Left forelimb (tissue), 1 donor: Measurements from ENCODE around the gene MTIF3.

Experiments
- DNase-seq: peaks from one replicate; pipeline ENCODE4 v3.0.0-alpha.2; 2018; ENCODE audit warnings: low spot score

Gene MTIF3

DNA sequence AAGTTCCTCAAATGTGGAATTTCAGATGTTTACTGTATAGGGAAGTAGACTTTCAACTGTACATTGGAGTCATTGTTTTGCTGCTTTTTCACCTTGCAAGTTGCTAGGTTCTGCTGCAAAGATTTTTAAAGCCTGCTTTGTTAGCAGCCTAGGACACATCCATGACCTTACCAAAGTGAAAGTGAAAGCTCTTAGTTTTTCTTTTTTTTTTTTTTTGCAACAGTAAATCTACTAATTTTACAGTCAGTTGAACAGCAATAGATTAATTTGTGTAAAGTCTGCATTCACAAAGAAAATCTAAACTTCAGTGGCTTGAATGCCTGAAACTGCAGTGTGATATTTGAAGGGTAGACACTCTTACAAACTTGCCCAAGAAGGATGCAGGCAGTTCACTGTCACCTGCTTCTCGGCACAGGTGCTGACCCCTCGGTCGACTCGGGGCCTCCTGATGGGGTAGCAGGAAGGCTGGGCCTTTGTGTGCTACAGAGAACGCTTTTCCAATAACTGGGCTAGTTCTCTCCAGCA, 5.0 kb upstream of the MTIF3 start:
- no peak for DNase-seq

DNA sequence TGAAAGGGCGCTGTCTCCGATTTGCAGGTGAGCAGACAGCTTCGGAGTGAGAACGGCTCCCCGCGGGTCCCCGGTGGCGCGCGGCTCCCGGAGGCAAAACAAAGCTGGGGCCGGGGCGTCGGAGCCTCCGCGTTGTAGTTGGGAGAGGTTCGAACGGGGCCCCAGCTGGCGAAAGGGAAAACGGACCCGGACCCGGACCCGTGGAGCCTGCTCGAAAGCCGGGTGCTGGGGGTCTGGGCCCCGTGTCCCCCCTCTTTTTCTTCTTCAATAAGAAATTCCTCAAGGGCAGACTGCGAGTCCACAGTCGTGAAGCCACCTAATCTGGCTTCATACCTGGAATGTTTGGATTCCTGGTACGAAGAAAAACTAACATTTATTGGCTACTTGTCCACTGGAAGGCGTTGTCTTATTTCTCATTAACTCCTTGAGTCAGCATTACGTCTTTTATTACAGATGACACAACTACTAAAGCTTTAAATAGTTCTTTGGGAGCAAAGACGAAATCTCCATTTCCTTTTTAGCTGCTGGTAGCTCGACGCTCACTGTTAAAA, 632 bp upstream of the MTIF3 start:
- DNase-seq: no peak

DNA sequence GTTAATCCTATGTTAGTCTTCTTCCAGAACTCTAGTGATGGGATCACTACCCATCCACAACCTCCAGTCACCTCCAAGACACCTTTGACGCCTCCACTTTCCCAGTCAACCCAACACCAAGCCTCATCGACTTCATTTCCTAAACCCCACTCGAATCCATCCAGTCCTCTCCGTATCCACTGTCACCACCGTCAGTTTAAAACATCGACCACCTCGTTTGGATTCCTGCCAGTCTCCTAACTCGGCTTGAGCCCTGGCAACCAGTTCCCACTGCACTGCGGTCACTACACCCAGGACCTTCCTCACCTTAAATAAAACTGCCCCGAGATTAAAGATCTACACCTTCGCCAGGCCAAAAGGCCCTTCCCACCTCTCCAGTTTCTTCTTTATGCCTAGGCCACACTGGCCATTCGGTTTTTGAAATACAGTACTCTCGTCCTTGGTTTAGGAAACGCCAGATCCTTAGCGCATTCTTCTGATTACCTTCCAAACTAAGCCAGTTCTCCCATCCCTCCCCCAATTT, 1.2 kb downstream of the MTIF3 start:
- DNase-seq: no peak

DNA sequence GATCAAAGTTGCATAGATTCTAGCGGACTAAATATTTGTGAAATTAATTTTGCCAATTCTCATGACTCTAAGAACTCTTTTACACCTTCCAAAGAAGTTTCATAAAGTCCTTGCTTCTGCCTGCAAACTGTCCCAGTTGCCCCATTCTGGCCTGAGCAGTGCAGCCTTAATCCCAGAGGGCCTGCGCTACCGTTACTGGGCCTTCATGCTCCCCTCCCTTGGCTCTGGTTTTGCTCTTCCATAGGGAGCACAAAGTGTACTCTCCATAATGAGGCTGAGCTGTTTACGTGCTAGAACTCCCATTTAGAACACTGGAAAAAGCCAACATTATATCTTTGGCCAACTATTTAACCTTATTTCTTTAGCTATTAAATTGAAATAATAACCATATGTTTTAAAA, 2.1 kb downstream of the MTIF3 start:
- no peak for DNase-seq

DNA sequence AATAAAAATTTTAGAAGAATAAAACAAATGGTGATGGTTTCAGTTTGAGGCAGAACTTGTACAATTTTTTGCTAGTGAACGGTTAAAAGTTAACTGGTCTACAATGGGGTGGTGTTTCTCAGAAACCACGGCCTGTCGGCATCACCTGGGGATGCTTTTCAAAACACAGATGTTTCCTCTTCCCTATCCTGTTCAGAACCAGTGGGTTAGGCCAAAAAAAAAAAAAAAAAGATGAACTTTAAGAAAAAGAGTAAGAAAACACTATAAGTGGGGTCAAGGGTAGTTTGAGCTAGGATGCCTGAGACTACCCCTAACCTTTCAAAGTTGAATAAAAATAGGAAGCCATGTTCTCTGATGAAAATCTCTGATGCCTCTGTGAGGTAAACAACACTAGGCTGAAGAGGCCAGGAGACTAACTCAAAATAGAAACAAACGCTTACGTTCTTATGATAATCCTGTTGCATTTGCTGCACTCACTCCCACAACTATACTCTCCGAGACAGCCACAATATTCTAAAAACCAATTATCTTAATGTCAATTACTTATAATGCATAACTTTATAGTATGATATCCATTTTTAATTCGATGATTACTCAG, 3.3 kb downstream of the MTIF3 start:
- DNase-seq: no peak

DNA sequence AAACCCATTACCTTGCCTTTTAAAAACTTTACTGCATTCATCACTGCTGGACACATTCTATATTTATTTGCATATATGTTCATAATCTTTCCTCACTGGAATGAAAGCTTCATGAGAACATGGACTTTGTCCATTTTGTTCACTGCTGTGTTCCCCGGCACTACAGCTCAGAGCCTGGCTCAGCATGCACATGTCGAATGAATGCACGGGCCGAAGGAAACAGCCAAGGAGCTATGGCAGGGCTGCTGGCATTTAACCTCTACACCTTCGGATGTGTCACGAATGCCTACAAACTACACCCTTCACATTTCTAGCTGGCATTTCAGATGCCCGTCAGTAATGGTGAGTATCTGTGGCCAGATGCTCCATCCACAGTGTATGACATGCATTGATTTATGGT, 7.6 kb downstream of the MTIF3 start:
- no peak for DNase-seq

DNA sequence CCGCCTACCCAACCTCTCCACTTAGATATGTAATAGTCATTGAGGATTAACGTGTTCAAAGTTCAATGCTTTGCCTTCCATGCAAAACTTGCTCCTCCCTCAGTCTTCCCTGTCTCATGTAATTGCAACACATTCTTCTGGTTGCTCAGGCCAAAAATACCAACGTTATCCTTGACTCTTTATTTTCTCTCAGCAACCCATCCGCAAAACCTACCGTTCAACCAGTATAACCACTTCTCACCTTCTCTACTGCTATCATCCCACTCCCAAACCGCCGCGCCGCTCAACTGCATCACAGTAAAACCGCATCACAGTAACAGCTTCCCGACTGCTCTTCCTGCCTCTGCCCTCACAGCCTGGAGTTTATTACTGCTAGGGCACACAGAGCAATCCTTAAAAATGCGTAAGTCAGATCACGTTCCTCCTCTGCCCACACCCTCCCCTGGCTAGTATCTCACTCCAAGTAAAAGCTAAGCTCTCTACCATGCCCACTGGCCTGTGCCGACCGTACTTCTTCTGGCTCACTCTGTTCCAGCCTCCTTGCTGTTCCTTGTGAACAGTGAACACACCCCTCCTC, 8.2 kb downstream of the MTIF3 start:
- no peak for DNase-seq

DNA sequence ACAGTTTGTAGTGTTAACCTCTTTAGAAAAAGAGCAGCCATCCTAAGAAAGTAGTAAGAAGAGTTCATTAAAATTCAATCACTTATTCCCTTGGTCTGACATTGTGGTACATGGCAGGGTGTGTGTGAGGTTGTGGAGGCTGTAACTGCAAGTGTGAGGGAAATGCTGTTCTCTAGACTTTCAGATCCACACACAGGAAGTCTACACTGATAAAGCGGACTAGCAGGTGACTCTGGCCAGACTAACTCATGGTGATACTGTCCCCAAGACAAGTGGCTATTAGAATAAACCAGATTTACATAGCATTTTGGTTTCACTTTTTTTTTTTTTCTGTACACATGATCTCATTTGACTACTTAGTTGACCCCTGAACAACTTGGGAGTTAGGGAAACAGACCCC, 10.0 kb downstream of the MTIF3 start:
- no peak for DNase-seq

DNA sequence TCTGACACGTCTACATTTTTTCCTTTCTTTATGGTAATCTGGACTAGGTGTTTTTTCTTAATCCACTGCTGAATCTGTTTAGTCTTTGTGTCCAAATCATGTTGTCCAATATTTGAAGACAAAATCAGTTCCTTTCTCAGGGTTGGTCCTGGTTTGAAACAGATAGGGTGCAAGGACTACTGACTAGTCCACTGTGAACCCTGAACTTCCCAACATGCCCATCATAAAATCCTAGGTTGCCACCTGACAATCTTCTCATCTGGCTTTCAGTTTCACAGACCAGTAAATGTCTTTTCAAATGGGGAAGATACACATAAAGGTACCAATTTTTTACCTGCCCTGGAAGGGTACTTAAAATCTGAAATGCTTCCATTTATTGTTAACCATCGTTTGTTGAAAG, 13.2 kb downstream of the MTIF3 start:
- DNase-seq: no peak

DNA sequence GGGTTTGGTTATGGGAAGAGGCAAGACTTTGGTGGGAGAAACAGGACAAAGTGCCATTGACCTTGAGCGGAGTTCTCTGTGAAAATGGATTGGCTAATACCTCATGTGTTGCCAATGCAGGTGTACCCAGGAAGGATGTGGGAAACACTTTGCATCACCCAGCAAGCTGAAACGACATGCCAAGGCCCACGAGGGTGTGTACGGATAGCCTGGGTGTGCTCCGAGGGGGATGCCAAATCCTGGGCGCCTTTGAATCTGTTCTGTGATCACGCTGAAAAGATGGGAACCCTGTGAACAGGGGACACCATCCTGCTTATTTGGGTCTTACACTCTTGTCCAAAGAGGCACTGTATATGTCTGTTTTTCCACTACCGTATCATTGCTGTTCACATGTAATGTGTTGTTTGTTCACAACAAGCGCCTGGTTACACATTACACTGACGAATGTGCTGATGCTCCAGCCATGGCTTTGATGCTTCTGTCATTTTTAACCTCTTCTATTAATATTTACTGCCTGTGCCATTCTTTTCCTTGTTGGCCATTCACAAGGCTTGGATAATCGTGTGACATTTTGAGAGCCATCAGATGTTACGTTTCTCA, 17.7 kb downstream of the MTIF3 start:
- DNase-seq: no peak

DNA sequence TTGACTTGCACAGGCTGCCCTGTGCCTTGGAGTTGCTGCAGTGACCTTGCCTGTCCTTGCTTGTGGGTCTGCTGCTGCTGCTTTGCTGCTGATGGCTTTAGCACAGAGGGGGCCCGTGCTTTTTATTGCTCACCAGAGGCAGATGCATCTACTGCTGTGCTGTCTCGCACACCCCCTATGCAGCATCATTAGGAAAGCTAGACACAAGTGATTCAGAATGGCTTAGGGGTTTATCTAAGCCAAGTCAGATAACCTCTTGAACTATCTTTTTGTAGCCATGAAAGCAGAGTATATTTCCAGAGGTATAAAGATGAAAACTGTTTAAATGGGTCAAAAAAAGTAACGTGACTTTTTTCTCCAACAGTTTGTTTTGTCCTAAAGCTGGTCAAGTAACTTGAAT, 18.2 kb downstream of the MTIF3 start:
- DNase-seq: no peak

DNA sequence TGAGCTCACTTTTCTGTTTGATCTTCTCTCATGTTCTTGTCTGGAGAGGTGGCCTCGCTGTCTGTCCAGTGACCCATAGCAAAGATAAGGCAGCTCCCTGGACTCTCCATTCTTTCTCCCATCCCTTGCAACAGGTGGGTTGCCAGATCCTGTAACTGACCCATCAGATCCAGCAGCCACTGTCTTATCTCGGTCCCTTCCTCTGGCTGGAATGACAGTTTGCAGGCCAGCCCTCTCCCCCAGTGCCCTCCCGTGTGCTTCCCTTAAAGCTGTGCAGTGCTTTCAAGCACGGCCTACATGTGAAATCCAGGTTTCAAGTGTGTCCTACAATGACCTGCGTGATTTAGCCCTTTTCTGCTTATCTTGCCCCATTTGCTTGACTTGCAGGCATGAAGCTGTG, 22.2 kb downstream of the MTIF3 start:
- DNase-seq: no peak

DNA sequence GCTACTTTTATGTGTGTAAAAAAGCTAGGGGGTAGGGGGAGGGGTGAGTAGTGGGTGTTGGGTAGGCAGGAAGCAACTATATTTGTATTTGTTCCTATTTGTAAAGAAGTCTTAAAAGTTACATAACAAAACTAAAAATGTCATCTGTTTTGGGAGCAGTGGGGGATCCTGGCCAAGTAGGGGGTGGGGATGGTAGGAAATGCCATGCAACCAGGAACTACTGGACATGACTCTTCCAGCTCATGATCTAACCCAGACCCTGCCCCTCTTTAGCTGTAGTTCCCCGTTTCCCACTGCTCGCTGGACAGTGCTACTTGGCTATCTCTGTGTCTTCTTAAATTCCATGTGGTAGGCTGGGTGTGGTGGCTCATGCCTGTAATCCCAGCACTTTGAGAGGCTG, 22.7 kb downstream of the MTIF3 start:
- DNase-seq: no peak

DNA sequence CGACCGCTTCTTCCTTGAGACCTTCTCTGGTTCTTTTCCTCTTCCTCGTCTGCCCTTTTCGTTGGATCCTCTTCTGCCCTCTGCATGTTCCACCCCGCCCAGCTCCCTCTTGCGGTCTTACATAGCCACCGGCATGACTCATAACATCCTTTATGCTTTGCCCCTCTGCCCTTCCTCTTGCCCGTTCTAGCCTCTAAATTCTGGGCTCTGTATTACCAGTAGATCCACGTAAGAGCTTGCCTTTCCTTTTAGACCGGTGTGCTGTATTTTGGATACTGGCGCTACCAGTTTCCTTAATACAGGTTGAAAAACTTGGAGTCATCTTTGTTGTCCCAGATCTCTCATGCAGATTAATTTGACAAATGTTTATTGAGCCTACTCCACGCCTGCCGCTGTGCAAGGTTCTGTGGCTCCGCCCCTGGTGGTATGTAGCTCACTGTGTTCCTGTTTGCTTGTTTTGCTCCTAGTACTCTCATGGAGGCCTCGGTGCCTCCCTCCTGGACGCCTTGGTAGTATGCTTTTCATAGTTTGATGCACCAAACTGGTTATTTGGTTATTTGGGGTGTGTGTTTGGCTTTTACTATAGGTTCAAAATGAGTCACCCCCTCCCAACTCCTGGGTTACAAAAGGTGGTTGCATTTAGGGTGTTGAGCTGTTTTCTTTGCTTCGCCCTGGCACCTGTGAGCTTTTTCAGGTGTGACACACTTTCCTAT, 24.3 kb downstream of the MTIF3 start:
- DNase-seq: no peak

DNA sequence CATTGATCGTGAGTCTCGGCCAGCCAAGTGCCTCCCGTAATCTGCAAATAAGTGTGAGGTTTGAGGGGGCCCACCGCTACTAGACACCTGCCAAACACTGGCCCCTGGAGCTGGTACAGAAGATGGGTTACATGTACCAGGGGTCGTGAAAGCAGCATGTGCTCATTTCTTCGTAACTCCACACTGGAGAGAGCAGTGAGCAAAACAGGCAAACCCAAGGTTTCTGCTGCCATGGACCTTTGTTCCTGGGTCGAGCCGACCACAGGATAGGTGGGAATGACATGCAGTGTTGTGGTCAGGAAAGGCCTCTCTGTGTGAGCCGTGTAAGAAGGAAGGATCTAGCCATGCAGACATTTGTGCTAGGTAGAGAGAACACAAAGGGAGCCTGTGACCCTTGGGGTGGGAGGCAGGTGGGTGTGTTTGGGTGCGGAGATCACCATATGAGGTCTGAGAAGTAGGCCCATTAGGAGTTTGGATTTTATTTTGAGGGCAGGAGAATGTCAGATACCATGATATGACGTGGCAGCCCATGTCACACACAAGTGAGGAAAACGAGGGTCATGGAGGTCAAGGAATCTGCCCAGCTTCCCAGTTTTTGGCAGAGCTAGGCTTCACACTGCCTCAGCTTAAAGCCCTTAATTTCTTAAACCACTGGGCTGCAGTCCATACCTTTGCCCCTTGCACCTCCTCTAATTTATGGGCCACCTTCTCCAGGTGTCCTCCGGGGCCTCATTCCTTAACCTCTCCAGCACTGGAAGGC, 25.0 kb downstream of the MTIF3 start:
- DNase-seq: no peak

DNA sequence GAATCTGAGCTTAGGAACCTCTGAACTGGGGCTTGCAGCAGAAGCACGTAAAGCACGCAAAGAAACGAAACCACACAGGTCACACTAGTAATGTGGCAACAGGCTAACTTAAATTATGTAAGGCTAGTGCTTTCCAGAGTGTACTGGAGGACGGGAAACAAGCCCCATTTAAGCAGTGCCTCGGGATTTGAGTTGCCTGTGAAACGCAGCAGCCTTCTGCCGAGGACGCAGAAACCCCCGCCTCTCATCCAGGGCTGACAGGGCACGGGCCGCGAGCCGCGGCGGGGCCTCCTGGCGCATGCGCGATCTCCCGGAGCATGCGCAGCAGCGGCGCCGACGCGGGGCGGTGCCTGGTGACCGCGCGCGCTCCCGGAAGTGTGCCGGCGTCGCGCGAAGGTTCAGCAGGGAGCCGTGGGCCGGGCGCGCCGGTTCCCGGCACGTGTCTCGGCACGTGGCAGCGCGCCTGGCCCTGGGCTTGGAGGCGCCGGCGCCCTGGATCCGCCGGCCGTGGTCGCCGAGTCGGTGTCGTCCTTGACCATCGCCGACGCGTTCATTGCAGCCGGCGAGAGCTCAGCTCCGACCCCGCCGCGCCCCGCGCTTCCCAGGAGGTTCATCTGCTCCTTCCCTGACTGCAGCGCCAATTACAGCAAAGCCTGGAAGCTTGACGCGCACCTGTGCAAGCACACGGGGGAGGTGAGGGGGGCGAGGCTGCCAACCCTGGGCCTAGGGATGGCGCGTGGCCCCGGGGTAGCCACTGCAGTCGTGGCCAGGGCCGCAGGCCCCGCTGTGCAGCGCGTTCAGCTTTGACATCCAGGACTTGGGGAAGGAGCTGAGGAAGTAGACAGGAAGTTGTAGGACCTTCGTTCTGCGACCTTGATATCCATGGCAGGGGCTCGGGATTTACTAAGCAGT, 25.9 kb downstream of the MTIF3 start, which contains the start of gene GTF3A:
TSS of gene GTF3A (plus strand) at position 374 of the 912 bp plus-strand sequence.
- DNase-seq: peak; percentile 92

DNA sequence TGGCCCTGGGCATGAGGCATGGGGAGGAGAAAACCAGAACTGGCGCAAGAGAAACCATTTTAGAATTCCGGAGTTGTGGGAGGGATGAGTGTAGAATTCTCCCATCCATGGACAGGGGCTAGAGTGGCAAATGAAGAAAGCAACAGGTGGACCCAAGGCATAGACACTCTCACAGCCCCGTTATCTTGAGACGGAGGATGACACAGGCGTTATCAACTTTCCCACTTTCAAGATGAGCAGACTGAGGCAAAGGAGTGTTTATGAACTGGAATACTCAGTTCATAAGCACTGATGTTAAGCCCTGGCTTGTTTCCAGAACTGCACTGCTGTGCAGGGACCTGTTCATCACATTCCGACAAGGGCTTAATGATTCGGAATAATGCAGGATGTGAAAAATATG, 27.0 kb downstream of the MTIF3 start:
- no peak for DNase-seq

DNA sequence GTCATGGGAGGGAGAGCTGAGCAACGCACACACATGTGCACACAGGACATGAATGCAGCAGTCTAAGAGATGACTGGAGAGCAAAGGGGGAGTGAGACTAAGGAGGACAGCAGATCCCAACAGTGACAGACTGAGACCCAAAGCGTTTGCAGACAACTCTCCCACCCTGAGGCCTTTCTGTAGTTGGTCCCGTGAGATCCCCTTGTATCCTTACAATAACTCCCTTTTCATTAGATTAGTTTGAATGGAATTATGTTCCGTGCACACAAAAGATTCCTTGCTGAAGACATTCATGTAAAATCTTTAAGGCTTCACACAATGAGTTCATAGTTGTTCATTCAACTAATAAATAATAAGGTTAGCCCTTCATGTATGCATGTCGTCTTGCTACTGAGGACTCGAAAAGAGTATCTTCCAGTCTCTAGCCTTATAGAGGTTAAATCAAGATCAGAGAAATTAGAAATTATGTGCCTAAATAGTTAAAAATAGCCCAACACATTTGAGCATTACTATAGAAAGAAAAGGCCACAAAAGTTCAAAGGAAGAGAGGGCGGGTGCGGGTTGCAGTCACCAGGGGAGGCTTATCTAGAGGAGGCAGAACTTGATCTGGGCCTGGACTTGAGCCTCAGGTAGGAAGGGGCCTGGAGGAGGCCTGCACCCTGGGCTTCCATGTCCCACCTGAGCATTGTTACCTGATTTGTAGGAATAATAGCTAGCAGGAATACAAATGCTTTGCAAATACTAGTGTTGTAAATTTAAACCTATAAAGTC, 29.1 kb downstream of the MTIF3 start:
- DNase-seq: no peak

DNA sequence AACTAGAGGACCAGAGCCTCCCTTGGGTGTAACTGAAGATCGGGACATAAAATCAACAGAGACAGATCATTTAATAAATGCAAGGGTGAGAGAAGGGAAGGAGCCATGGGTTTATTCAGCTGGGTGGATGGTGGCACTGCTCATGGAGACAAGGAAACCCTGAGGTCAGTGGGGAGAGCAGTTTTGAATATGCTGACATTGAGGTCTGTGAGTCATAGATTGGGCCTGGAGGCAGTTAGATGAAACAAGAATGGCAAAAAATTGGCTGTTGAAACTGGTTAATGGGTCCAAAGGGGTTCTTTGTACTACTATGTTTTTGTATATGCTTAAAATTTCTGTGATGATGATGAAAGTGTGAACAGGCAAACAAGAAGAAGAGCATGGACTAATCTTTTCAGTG, 31.0 kb downstream of the MTIF3 start:
- DNase-seq: no peak

DNA sequence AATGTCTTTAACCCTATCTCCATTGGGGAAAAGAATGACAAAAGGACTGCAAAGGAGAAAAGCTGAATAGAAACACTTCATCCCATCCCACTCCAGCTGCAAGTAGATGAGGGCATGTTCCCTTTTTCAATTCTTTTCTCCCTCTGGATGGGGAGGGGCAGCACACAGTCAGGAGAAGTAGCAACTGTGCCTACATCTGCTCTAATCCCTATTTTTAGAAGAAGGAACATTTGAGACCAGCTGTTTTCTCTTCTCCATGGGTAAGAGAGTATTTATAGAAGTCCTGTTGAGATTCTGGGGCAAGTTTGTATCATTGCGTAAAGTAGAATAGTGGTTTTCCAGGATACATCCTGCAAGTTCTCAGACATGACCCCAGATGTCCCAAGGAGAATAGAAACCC, 35.2 kb downstream of the MTIF3 start:
- DNase-seq: no peak
